Measurements from ENCODE around the gene INF2. TPM values are rescaled to one million over a fixed set of nuclear protein-coding genes. Genes with fewer than 3 reads are reported as not detected.
A peak's percentile ranks its signal among the peaks of the same experiment; 100 is the strongest.

INF2 gene
- total RNA-seq, 2 experiments from 2014 or later, result 74.9 to 76.9 TPM

- Mint-ChIP-seq H3K9me3 (no peaks in the 10 kb centered on the region), H3K4me3 (peak overlapping the region; percentile 15), H3K4me1 (ENCODE audit: low read depth) (peaks cover 38% of the 10 kb centered on the region), H3K27ac (peak overlapping the region; percentile 63), H3K36me3 (ENCODE audit: low read depth) (peaks cover 13% of the 10 kb centered on the region), H3K27me3 (no peaks in the 10 kb centered on the region)
- ChIA-PET POLR2A (interaction anchor here (0.6 to 1.5 kb wide), 4 partner anchors 19 to 55 kb away, joined by 3 to 4 read pairs (median 4); partner anchors contain the start of gene SIVA1), CTCF (no interaction called here)
- H3K27ac ChIP-seq (ENCODE audit: low read depth in 1 of 2, low read length in 2 of 2), result peak overlapping the region in 1 of 2 donors; percentile 21
- H3K4me1 ChIP-seq (ENCODE audit: insufficient read depth, low read length), result peaks cover 54% of the 10 kb centered on the region
- no peak for TF ChIP-seq CTCF (IDR thresholded peaks at IDR 0.05)
- peaks cover 21% of the 10 kb centered on the region for H3K36me3 ChIP-seq (ENCODE audit: insufficient read depth, low read length)
- H3K4me3 ChIP-seq (ENCODE audit: low read length), result no peak overlapping the region
- no peaks in the 10 kb centered on the region for H3K9me3 ChIP-seq (ENCODE audit: control insufficient read depth in 1 of 2, insufficient read depth in 1 of 2, low read length in 2 of 2)
- intact Hi-C loops (cut with DNase I, micrococcal nuclease), result no loop called here
- H3K27me3 ChIP-seq (ENCODE audit: control insufficient read depth in 1 of 2, insufficient read depth in 2 of 2, low read length in 2 of 2), result no peaks in the 10 kb centered on the region
- DNase-seq (no peak), ATAC-seq (ENCODE audit: poor library complexity) (no peak)
Observed at GRCh38 chr14:104697317-104697703, 7.9 kb downstream of the INF2 start.

GRCh38 chr14:104697892-104698583, 8.6 kb downstream of the INF2 start:
- ATAC-seq (ENCODE audit: poor library complexity) (no peak), DNase-seq (no peak)
- no peaks in the 10 kb centered on the region for H3K27me3 Mint-ChIP-seq
- peaks cover 14% of the 10 kb centered on the region for H3K36me3 Mint-ChIP-seq (ENCODE audit: low read depth)
- peaks cover 47% of the 10 kb centered on the region for H3K4me1 ChIP-seq (ENCODE audit: insufficient read depth, low read length)
- H3K36me3 ChIP-seq (ENCODE audit: insufficient read depth, low read length), result peaks cover 28% of the 10 kb centered on the region
- intact Hi-C loops (cut with DNase I, micrococcal nuclease), result no loop called here
- no peaks in the 10 kb centered on the region for H3K9me3 Mint-ChIP-seq
- ChIA-PET CTCF (no interaction called here), POLR2A (interaction anchor here (1.3 to 1.5 kb wide), 3 partner anchors 20 to 55 kb away, joined by 4 read pairs; partner anchors contain the start of gene SIVA1)
- H3K27ac ChIP-seq (ENCODE audit: low read depth in 1 of 2, low read length in 2 of 2), result peak overlapping the region in 1 of 2 donors; percentile 10
- H3K4me3 Mint-ChIP-seq, result no peak overlapping the region
- H3K27me3 ChIP-seq (ENCODE audit: control insufficient read depth in 1 of 2, insufficient read depth in 2 of 2, low read length in 2 of 2), result no peaks in the 10 kb centered on the region
- peak overlapping the region; percentile 53 for H3K27ac Mint-ChIP-seq
- TF ChIP-seq CTCF (IDR thresholded peaks at IDR 0.05), result no peak
- peaks cover 38% of the 10 kb centered on the region for H3K4me1 Mint-ChIP-seq (ENCODE audit: low read depth)
- H3K4me3 ChIP-seq (ENCODE audit: low read length), result no peak overlapping the region
- H3K9me3 ChIP-seq (ENCODE audit: control insufficient read depth in 1 of 2, insufficient read depth in 1 of 2, low read length in 2 of 2), result no peaks in the 10 kb centered on the region

- no peak overlapping the region for H3K4me3 Mint-ChIP-seq
- CTCF ChIA-PET, result no interaction called here
Observed at GRCh38 chr14:104698688-104699425, 9.4 kb downstream of the INF2 start.

More at GRCh38 chr14:104698688-104699425, 9.4 kb downstream of the INF2 start:
- TF ChIP-seq CTCF (IDR thresholded peaks at IDR 0.05), result no peak
- no peaks in the 10 kb centered on the region for H3K9me3 Mint-ChIP-seq
- Histone ChIP-seq H3K4me3 (ENCODE audit: low read length) (no peak overlapping the region), H3K9me3 (ENCODE audit: control insufficient read depth in 1 of 2, insufficient read depth in 1 of 2, low read length in 2 of 2) (no peaks in the 10 kb centered on the region), H3K27me3 (ENCODE audit: control insufficient read depth in 1 of 2, insufficient read depth in 2 of 2, low read length in 2 of 2) (no peaks in the 10 kb centered on the region), H3K27ac (ENCODE audit: low read depth in 1 of 2, low read length in 2 of 2) (peak overlapping the region in 1 of 2 donors; percentile 34), H3K36me3 (ENCODE audit: insufficient read depth, low read length) (peaks cover 36% of the 10 kb centered on the region), H3K4me1 (ENCODE audit: insufficient read depth, low read length) (peaks cover 39% of the 10 kb centered on the region)
- intact Hi-C loops (cut with DNase I, micrococcal nuclease), result no loop called here
- ATAC-seq (ENCODE audit: poor library complexity) (no peak), DNase-seq (no peak)
- H3K27me3 Mint-ChIP-seq, result no peaks in the 10 kb centered on the region
- POLR2A ChIA-PET, result interaction anchor here (1.3 to 1.4 kb wide), 2 partner anchors 21 to 54 kb away, joined by 4 read pairs; partner anchors contain the start of gene SIVA1
- H3K36me3 Mint-ChIP-seq (ENCODE audit: low read depth), result peaks cover 14% of the 10 kb centered on the region
- H3K27ac Mint-ChIP-seq, result peak overlapping the region; percentile 53
- H3K4me1 Mint-ChIP-seq (ENCODE audit: low read depth), result peaks cover 33% of the 10 kb centered on the region
